ENCODE results near the gene OR4D2.
A peak's percentile ranks its signal among the peaks of the same experiment; 100 is the strongest.

OR4D2 gene

GRCh38 chr17:58156839-58157803, 9.7 kb upstream of the OR4D2 start:
- Histone ChIP-seq H3K14ac (ENCODE audit: low read length) (no peak overlapping the region), H2BK120ac (ENCODE audit: insufficient read depth, low read length, poor library complexity) (no peak overlapping the region), H3K27me3 (ENCODE audit: insufficient read depth, low read length) (peaks cover 13% of the 10 kb centered on the region), H3K9ac (ENCODE audit: low read length) (no peak overlapping the region), H3K4me2 (ENCODE audit: low read length) (peak overlapping the region; percentile 59), H3K23ac (ENCODE audit: low read length) (no peak overlapping the region), H3K9me3 (ENCODE audit: insufficient read depth, low read depth, low read length) (peaks cover 3% of the 10 kb centered on the region), H3K79me2 (ENCODE audit: control insufficient read depth, insufficient read depth, low read length, poor library complexity) (no peaks in the 10 kb centered on the region), H3K4me1 (ENCODE audit: control insufficient read depth in 1 of 2, insufficient read depth in 2 of 2, low read length in 2 of 2) (peaks cover 6 to 7% of the 10 kb centered on the region in 2 experiments), H2BK5ac (ENCODE audit: low read depth, low read length, poor library complexity) (no peak overlapping the region), H3K18ac (ENCODE audit: low read length) (no peak overlapping the region), H4K91ac (ENCODE audit: low read depth, low read length) (no peak overlapping the region), H2AK5ac (ENCODE audit: low read length) (no peak overlapping the region), H3K36me3 (ENCODE audit: control insufficient read depth in 1 of 2, insufficient read depth in 2 of 2, low read length in 2 of 2) (no peaks in the 10 kb centered on the region), H3K79me1 (ENCODE audit: low read length) (no peaks in the 10 kb centered on the region), H2AFZ (ENCODE audit: insufficient read depth, low read length, poor library complexity) (peak overlapping the region; percentile 13), H4K8ac (ENCODE audit: low read depth, low read length) (no peak overlapping the region), H2BK12ac (ENCODE audit: low read length) (no peak overlapping the region), H3K4ac (ENCODE audit: low read depth, low read length) (no peak overlapping the region), H4K12ac (ENCODE audit: low read depth, low read length) (no peak overlapping the region), H3K4me3 (ENCODE audit: low read depth, low read length) (peak overlapping the region; percentile 53), H3K27ac (ENCODE audit: low read depth, low read length) (no peak overlapping the region)
- DNase-seq = peak in 1 of 2 donors; percentile 34
- no CpG with 5 or more reads among the region's 65 CpGs for WGBS (ENCODE audit: extremely low coverage, insufficient coverage, insufficient read length)

DNA sequence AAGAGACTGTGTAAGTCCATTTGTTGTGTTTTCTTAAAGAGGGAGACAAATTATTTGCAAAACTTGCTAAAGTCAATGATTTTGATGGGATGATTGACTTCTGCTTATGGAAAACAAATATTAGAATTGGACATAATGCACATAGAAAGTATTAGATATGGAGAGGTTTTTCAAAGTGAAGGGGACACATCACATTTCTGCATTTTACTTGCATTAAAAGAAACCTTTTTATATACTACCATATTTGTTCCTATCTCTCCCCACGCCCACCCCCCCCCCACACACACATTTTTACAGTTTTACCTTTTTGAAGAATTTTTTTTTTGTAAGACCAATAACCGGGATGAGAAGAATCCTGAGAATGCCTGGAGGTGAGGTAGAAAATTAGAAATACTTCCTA, 8.6 kb upstream of the OR4D2 start:
- H3K9ac ChIP-seq (ENCODE audit: low read length) = no peak overlapping the region
- no peak overlapping the region for H4K91ac ChIP-seq (ENCODE audit: low read depth, low read length)
- H2AK5ac ChIP-seq (ENCODE audit: low read length) = no peak overlapping the region
- no peak overlapping the region for H3K18ac ChIP-seq (ENCODE audit: low read length)
- no peak overlapping the region for H3K4me3 ChIP-seq (ENCODE audit: low read depth, low read length)
- H3K79me2 ChIP-seq (ENCODE audit: control insufficient read depth, insufficient read depth, low read length, poor library complexity) = no peaks in the 10 kb centered on the region
- H4K8ac ChIP-seq (ENCODE audit: low read depth, low read length) = no peak overlapping the region
- peaks cover 13% of the 10 kb centered on the region for H3K27me3 ChIP-seq (ENCODE audit: insufficient read depth, low read length)
- WGBS (ENCODE audit: extremely low coverage, insufficient coverage, insufficient read length) = no CpG with 5 or more reads among the region's 2 CpGs
- H3K14ac ChIP-seq (ENCODE audit: low read length) = no peak overlapping the region
- H4K12ac ChIP-seq (ENCODE audit: low read depth, low read length) = no peak overlapping the region
- H2BK120ac ChIP-seq (ENCODE audit: insufficient read depth, low read length, poor library complexity) = no peak overlapping the region
- no peak overlapping the region for H2BK12ac ChIP-seq (ENCODE audit: low read length)
- H2BK5ac ChIP-seq (ENCODE audit: low read depth, low read length, poor library complexity) = no peak overlapping the region
- no peak overlapping the region for H2AFZ ChIP-seq (ENCODE audit: insufficient read depth, low read length, poor library complexity)
- no peak for DNase-seq
- no peaks in the 10 kb centered on the region for H3K79me1 ChIP-seq (ENCODE audit: low read length)
- no peak overlapping the region for H3K4me2 ChIP-seq (ENCODE audit: low read length)
- peaks cover 3% of the 10 kb centered on the region for H3K9me3 ChIP-seq (ENCODE audit: insufficient read depth, low read depth, low read length)
- no peak overlapping the region for H3K4ac ChIP-seq (ENCODE audit: low read depth, low read length)
- H3K4me1 ChIP-seq (ENCODE audit: control insufficient read depth in 1 of 2, insufficient read depth in 2 of 2, low read length in 2 of 2) = peaks cover 6 to 7% of the 10 kb centered on the region in 2 experiments
- no peaks in the 10 kb centered on the region for H3K36me3 ChIP-seq (ENCODE audit: control insufficient read depth in 1 of 2, insufficient read depth in 2 of 2, low read length in 2 of 2)
- H3K27ac ChIP-seq (ENCODE audit: low read depth, low read length) = no peak overlapping the region
- H3K23ac ChIP-seq (ENCODE audit: low read length) = no peak overlapping the region

DNA sequence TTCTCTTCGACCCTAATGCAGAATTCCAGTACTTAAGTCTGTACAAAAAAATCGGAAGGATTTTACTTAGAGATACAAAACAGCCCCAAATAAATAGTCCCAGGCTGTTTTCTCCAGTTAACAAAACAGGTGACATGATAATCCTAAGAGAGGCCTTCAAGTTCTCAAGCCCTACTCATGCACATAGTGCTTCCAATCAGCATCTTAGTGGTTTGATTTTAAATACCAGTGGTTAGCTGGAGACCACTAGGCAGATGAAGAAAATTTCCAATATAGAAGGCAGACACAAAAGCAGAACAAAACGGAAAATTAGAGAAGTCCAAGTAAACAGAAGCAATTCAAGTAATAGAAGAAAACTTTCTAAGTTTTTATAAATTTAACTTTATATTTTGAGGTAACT, 5.2 kb upstream of the OR4D2 start:
- no peak overlapping the region for H3K18ac ChIP-seq (ENCODE audit: low read length)
- H2AK5ac ChIP-seq (ENCODE audit: low read length) = no peak overlapping the region

GRCh38 chr17:58165981-58166380, 801 bp upstream of the OR4D2 start:
- Histone ChIP-seq H4K8ac (ENCODE audit: low read depth, low read length) (no peak overlapping the region), H3K4me1 (ENCODE audit: control insufficient read depth in 1 of 2, insufficient read depth in 2 of 2, low read length in 2 of 2) (no peaks in the 10 kb centered on the region), H3K9me3 (ENCODE audit: insufficient read depth, low read depth, low read length) (no peaks in the 10 kb centered on the region), H4K91ac (ENCODE audit: low read depth, low read length) (no peak overlapping the region), H4K12ac (ENCODE audit: low read depth, low read length) (no peak overlapping the region), H3K23ac (ENCODE audit: low read length) (no peak overlapping the region), H2BK5ac (ENCODE audit: low read depth, low read length, poor library complexity) (no peak overlapping the region), H3K79me2 (ENCODE audit: control insufficient read depth, insufficient read depth, low read length, poor library complexity) (no peaks in the 10 kb centered on the region), H3K4me2 (ENCODE audit: low read length) (no peak overlapping the region), H3K36me3 (ENCODE audit: control insufficient read depth in 1 of 2, insufficient read depth in 2 of 2, low read length in 2 of 2) (no peaks in the 10 kb centered on the region), H3K4me3 (ENCODE audit: low read depth, low read length) (no peak overlapping the region), H2BK120ac (ENCODE audit: insufficient read depth, low read length, poor library complexity) (no peak overlapping the region), H3K27me3 (ENCODE audit: insufficient read depth, low read length) (no peaks in the 10 kb centered on the region), H3K79me1 (ENCODE audit: low read length) (no peaks in the 10 kb centered on the region), H3K14ac (ENCODE audit: low read length) (no peak overlapping the region), H2AK5ac (ENCODE audit: low read length) (no peak overlapping the region), H3K4ac (ENCODE audit: low read depth, low read length) (no peak overlapping the region), H3K9ac (ENCODE audit: low read length) (no peak overlapping the region), H2AFZ (ENCODE audit: insufficient read depth, low read length, poor library complexity) (no peak overlapping the region), H2BK12ac (ENCODE audit: low read length) (no peak overlapping the region), H3K27ac (ENCODE audit: low read depth, low read length) (no peak overlapping the region), H3K18ac (ENCODE audit: low read length) (no peak overlapping the region)
- DNase-seq = no peak
- no CpG with 5 or more reads among the region's 2 CpGs for WGBS (ENCODE audit: extremely low coverage, insufficient coverage, insufficient read length)

More for the DNA sequence above, 5.2 kb upstream of the OR4D2 start:
- H3K27me3 ChIP-seq (ENCODE audit: insufficient read depth, low read length) = peaks cover 10% of the 10 kb centered on the region
- H2BK12ac ChIP-seq (ENCODE audit: low read length) = no peak overlapping the region
- no peak overlapping the region for H3K4ac ChIP-seq (ENCODE audit: low read depth, low read length)
- no peak overlapping the region for H3K4me3 ChIP-seq (ENCODE audit: low read depth, low read length)
- no CpG with 5 or more reads among the region's 3 CpGs for WGBS (ENCODE audit: extremely low coverage, insufficient coverage, insufficient read length)
- H3K23ac ChIP-seq (ENCODE audit: low read length) = no peak overlapping the region
- peaks cover 6 to 7% of the 10 kb centered on the region in 2 experiments for H3K4me1 ChIP-seq (ENCODE audit: control insufficient read depth in 1 of 2, insufficient read depth in 2 of 2, low read length in 2 of 2)
- no peaks in the 10 kb centered on the region for H3K36me3 ChIP-seq (ENCODE audit: control insufficient read depth in 1 of 2, insufficient read depth in 2 of 2, low read length in 2 of 2)
- no peak overlapping the region for H2BK5ac ChIP-seq (ENCODE audit: low read depth, low read length, poor library complexity)
- H4K8ac ChIP-seq (ENCODE audit: low read depth, low read length) = no peak overlapping the region
- H2BK120ac ChIP-seq (ENCODE audit: insufficient read depth, low read length, poor library complexity) = no peak overlapping the region
- no peaks in the 10 kb centered on the region for H3K79me1 ChIP-seq (ENCODE audit: low read length)
- H4K12ac ChIP-seq (ENCODE audit: low read depth, low read length) = no peak overlapping the region
- H3K79me2 ChIP-seq (ENCODE audit: control insufficient read depth, insufficient read depth, low read length, poor library complexity) = no peaks in the 10 kb centered on the region
- H3K4me2 ChIP-seq (ENCODE audit: low read length) = no peak overlapping the region
- H2AFZ ChIP-seq (ENCODE audit: insufficient read depth, low read length, poor library complexity) = no peak overlapping the region
- no peak overlapping the region for H3K14ac ChIP-seq (ENCODE audit: low read length)
- H3K9me3 ChIP-seq (ENCODE audit: insufficient read depth, low read depth, low read length) = no peaks in the 10 kb centered on the region
- DNase-seq = no peak
- H3K27ac ChIP-seq (ENCODE audit: low read depth, low read length) = no peak overlapping the region
- no peak overlapping the region for H4K91ac ChIP-seq (ENCODE audit: low read depth, low read length)
- no peak overlapping the region for H3K9ac ChIP-seq (ENCODE audit: low read length)

Data from trophoblast cell (in vitro differentiated cells and primary cell).